D721Med (cell line): ENCODE results near the gene FAM107B.
A peak's percentile ranks its signal among the peaks of the same experiment; 100 is the strongest.

Experiments
- DNase-seq: peaks from one replicate; pipeline ENCODE4 v3.0.0; 2011; ENCODE audit warnings: low spot score; ENCODE audit not compliant: insufficient read length
- FAIRE-seq: peaks from 2 replicates; lab custom pipeline; 2011; peaks lifted over from hg19 to GRCh38; lab: Jason Lieb, UNC
- CTCF ChIP-seq: IDR thresholded peaks from 2 replicates; pipeline ENCODE4 v1.5.1; 2012; ENCODE audit warnings: mild to moderate bottlenecking, control low read depth; ENCODE audit not compliant: insufficient read depth; ENCODE audit errors: missing control alignments

The FAM107B gene

GRCh38 chr10:14545827-14546226 is 228.9 kb downstream of the FAM107B start:
- FAIRE-seq: no peak
- DNase-seq: no peak
- TF ChIP-seq CTCF: no peak

- FAIRE-seq (no peak), DNase-seq (no peak)
- TF ChIP-seq CTCF: no peak
Observed at GRCh38 chr10:14543904-14544210, 230.8 kb downstream of the FAM107B start.

GRCh38 chr10:14543046-14543903 is 231.4 kb downstream of the FAM107B start:
- FAIRE-seq: no peak
- no peak for DNase-seq
- TF ChIP-seq CTCF: peak; percentile 38

- no peak for FAIRE-seq
Observed at GRCh38 chr10:14541379-14541778, 233.3 kb downstream of the FAM107B start.

GRCh38 chr10:14540611-14541010 is 234.1 kb downstream of the FAM107B start:
- FAIRE-seq: no peak
- no peak for DNase-seq

More at GRCh38 chr10:14541379-14541778, 233.3 kb downstream of the FAM107B start:
- TF ChIP-seq CTCF: no peak
- no peak for DNase-seq

GRCh38 chr10:14540062-14540461 is 234.6 kb downstream of the FAM107B start:
- no peak for TF ChIP-seq CTCF
- no peak for FAIRE-seq
- DNase-seq: no peak

More at GRCh38 chr10:14540611-14541010, 234.1 kb downstream of the FAM107B start:
- no peak for TF ChIP-seq CTCF

- no peak for TF ChIP-seq CTCF
- FAIRE-seq (no peak), DNase-seq (no peak)
Observed at GRCh38 chr10:14539176-14539575, 235.5 kb downstream of the FAM107B start.
